ENCODE data around the gene SACM1L.

Gene SACM1L, protein sequence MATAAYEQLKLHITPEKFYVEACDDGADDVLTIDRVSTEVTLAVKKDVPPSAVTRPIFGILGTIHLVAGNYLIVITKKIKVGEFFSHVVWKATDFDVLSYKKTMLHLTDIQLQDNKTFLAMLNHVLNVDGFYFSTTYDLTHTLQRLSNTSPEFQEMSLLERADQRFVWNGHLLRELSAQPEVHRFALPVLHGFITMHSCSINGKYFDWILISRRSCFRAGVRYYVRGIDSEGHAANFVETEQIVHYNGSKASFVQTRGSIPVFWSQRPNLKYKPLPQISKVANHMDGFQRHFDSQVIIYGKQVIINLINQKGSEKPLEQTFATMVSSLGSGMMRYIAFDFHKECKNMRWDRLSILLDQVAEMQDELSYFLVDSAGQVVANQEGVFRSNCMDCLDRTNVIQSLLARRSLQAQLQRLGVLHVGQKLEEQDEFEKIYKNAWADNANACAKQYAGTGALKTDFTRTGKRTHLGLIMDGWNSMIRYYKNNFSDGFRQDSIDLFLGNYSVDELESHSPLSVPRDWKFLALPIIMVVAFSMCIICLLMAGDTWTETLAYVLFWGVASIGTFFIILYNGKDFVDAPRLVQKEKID

GRCh38 chr3:45688882-45689786, at the start of gene SACM1L:
SACM1L (plus strand) TSS chr3:45689396; CDS start chr3:45689466, 70 bp downstream.
- peak; percentile 90 for DNase-seq (ENCODE audit: low read depth)

DNA sequence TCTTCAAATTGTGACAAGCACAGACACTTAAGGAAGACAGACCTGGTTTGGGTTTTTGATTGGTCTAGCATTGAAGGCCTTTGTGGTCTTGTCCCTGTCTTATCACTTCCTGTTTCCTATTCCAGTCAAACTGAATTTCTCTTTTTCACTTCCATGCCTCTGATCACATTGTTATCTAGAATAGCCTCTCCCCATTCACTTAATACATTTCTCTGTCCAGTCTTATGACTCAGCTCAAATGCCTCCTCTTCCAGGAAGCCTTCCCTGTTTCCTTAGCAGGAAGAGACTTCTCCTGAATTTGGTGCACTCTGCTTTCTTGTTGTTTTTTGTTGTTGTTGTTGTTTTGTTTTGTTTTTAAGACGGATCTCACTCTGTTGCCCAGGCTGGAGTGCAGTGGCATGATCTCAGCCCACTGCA, 49.1 kb upstream of the SACM1L start:
- DNase-seq (ENCODE audit: low read depth), result no peak

GRCh38 chr3:45640724-45641361, 48.4 kb upstream of the SACM1L start:
- no peak for DNase-seq (ENCODE audit: low read depth)

DNA sequence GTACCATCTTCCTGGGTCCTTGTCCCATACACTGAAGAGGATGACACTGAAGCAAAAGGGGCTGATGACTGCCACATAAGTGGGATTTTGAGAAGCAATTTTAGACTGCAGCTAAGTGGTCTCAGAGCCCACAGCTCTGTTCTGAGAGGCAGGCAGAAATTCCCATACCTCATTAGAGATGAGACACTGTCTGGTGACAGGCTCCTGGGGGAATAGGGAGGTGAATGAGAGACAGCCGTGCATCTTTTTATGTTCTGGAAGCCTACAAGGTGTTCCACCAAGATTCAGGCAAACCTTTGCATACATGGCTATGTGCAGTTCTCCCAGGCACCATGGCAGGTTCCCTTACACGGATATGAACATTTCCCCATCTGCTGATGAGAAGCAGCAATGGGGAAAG, 47.4 kb upstream of the SACM1L start:
- DNase-seq (ENCODE audit: low read depth), result no peak

GRCh38 chr3:45642731-45643152, 46.5 kb upstream of the SACM1L start:
- DNase-seq (ENCODE audit: low read depth), result no peak

- DNase-seq (ENCODE audit: low read depth), result no peak
Measured at GRCh38 chr3:45644063-45644790, 45.0 kb upstream of the SACM1L start.

GRCh38 chr3:45644791-45645201, 44.4 kb upstream of the SACM1L start:
- DNase-seq (ENCODE audit: low read depth), result no peak

GRCh38 chr3:45646051-45646585, 43.1 kb upstream of the SACM1L start:
- no peak for DNase-seq (ENCODE audit: low read depth)

- DNase-seq (ENCODE audit: low read depth), result no peak
Measured at GRCh38 chr3:45647148-45647619, 42.0 kb upstream of the SACM1L start.

- DNase-seq (ENCODE audit: low read depth), result no peak
Measured at GRCh38 chr3:45653205-45653604, 36.0 kb upstream of the SACM1L start.

DNA sequence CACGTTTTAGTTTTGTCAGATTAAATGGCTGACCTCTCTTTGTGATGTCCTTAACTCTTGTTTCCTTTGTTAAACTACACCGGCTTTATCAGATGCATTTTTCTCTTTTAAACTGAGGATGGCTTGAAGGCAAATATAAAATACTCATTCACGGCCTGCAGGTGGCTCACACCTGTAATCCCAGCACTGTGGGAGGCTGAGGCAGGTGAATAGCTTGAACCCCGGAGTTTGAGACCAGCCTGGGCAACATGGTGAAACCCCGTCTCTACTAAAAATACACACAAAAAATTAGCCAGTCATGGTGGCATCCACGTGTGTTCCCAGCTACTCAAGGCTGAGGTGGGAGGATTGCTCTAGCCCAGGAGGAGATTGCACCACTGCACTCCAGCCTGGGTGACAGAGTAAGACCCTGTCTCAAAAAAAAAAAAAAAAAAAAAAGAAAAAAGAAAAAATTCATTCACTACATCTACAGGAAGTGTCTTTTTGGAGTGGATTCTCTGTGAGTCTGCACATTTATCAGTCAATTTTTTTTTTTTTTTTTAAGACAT, 34.7 kb upstream of the SACM1L start:
- no peak for DNase-seq (ENCODE audit: low read depth)

DNA sequence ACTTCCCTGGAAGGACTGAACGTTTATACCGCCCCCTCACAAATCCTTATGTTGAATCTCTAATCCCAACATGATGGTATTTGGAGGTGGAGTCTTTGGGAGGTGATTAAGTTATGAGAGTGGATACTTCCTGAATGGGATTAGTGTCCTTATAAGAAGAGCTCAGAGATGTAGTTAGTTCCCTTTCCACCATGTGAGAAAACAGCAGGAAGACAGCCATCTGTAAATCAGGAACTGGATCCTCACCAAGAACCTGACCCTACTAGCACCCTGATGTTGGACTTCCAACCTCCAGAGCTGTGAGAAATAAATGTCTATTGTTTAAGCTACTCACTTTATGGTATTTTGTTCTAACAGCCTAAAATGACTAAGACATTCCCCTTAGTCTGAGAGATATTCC, 33.3 kb upstream of the SACM1L start:
- no peak for DNase-seq (ENCODE audit: low read depth)

DNA sequence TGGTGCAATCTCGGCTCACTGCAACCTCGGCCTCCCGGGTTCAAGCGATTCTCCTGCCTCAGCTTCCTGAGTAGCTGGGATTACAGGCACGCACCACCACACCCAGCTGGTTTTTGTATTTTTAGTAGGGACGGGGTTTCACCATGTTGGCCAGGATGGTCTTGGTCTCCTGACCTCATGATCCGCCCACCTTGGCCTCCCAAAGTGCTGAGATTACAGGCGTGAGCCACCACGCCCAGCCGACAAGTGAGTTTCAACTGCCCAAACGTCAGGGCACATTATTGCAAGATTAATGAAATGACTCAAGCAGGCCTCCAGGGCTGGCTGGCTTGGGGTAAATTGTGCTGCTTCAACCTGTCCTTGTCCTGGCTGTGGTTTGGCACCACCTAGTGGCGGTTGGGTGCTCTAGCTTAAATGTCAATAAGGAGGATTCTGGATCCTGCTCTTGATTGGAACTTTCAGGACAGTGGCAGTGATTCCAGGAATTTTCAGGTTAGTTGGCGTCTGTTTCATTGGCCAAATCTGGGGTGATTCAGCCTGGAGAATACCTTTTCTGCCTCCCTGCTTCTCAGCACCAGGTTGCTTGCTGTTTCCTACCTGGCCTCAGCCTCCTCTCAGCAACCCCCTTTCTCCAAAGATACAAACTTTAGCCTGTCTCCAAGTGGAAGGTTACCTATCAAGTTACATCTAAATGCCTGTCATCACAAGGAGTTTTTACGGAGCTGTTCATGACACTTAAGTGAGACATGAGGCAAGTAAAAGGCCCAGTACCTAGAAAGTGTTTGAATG, 32.4 kb upstream of the SACM1L start:
- DNase-seq (ENCODE audit: low read depth), result peak; percentile 71

GRCh38 chr3:45657853-45658252, 31.3 kb upstream of the SACM1L start:
- no peak for DNase-seq (ENCODE audit: low read depth)

DNA sequence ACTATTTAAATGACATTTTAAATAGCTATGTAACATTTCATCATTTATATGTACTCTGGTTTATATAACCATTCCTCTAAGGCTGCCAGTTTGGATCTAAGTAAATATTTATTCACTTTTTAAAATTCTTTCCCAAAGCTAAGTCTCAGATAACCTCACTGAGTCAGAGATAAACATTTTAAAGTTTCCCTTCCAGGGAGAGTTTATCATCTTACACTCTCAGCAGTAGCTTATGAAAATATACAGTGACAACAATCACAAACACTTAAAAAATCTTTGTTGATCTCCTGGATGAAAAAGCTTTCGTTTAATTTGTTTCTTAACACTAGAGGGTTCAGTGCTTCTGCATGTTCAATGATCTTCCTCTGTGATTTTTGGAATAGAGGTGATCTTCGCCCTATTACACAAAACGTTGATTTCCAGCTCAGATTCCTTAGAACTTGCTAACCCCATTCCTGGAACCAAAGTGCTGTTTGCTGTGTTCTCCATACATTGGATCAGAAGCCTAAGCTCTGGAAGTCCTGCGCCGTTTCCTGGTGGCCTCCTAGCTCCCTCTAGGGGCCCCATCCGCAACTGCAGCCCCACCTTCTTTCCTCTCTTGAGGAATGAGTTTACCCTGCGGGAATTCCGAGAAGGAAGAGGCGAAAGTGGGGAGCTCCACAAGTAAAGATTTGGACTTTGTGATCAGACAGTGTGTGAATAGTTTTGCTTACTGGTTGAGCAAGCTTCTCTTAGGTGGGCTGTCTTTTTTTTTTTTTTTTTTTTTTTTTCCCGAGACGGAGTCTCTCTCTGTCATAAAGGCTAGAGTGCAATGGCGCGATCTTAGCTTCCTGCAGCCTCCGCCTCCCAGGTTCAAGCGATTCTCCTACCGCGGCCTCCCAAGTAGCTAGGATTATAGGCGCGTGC, 29.3 kb upstream of the SACM1L start:
- no peak for DNase-seq (ENCODE audit: low read depth)

- no peak for DNase-seq (ENCODE audit: low read depth)
Measured at GRCh38 chr3:45660567-45660901, 28.7 kb upstream of the SACM1L start.

DNA sequence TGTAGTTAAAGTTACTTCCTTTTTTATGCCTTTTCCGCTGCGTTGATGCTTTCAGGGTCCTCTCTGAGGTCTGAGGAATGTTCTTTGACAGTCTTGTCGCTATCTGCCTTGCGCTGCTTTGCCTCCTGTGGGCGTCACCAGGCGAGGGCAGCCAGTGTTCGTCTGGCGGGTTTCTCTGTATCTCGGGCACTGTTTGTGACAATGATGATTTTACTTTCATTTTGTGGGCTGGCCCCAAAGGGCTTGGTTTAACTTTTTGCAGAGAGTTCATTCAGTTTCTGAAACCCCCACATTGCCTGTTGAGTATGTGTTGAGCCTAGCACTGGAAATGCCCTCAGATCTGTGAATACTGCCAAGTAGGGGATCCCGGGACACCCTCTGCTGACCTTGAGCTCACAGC, 24.6 kb upstream of the SACM1L start:
- peak; percentile 53 for DNase-seq (ENCODE audit: low read depth)

GRCh38 chr3:45665101-45665572, 24.1 kb upstream of the SACM1L start:
- DNase-seq (ENCODE audit: low read depth), result no peak
